AG09319 (cell line): ENCODE data around the gene TDRD15.
"Not testable (repeated sequence)": the region's sequence is repeated elsewhere in the genome, so short reads cannot be mapped to it uniquely, and the experiment has no call there.

Experiments used
- DNase-seq: peaks from one replicate; pipeline ENCODE4 v3.0.0-alpha.2; 2010; ENCODE audit warnings: low read depth; ENCODE audit errors: extremely low read depth
- TF ChIP-seq, protein P1 (sequence below): IDR thresholded peaks from 2 replicates; pipeline ENCODE4 v1.5.1; 2011; ENCODE audit warnings: low read depth, mild to moderate bottlenecking, inconsistent platforms, low read length, moderate library complexity

The TDRD15 gene

DNA sequence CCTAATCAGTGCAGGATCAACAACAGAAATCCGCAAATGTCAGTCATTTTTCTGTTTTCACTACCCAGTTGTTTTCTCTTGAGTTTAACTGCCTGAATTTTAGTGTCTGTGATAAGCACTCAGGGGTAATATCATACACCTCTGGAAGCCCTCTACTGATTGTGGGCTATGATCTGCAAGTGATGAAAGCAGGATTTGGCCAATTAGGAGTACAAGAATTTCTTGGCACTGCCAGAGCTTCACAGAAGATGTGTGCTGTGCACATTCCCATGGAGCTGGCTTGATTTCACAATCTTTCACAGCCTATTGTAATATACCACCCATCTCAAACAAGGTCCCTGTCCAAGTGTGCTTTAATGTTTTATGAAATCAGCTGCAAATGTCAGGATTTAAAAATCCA lies 27.3 kb upstream of the TDRD15 start:
- DNase-seq = no peak
- TF ChIP-seq, protein P1, sequence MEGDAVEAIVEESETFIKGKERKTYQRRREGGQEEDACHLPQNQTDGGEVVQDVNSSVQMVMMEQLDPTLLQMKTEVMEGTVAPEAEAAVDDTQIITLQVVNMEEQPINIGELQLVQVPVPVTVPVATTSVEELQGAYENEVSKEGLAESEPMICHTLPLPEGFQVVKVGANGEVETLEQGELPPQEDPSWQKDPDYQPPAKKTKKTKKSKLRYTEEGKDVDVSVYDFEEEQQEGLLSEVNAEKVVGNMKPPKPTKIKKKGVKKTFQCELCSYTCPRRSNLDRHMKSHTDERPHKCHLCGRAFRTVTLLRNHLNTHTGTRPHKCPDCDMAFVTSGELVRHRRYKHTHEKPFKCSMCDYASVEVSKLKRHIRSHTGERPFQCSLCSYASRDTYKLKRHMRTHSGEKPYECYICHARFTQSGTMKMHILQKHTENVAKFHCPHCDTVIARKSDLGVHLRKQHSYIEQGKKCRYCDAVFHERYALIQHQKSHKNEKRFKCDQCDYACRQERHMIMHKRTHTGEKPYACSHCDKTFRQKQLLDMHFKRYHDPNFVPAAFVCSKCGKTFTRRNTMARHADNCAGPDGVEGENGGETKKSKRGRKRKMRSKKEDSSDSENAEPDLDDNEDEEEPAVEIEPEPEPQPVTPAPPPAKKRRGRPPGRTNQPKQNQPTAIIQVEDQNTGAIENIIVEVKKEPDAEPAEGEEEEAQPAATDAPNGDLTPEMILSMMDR = no peak

DNA sequence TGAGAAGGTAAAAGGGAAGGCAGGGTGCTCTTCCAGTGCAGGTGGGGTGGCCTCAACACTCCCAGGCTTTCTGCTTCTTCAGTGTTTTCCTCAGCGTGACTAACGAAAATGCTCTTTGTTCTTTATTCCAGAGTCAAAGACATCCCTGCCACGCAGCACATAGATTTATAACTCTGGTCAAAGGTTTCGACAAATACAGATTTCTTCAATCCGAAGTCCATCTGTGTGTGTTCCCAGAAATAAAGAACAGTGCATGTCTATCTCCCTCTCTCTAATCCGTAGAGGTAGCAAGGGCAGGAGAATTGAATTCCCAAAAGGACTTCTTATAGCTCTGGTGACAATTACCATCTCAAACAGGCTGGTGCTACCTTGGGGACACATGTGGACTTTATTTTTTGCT lies 26.4 kb upstream of the TDRD15 start:
- TF ChIP-seq, protein P1 = no peak
- DNase-seq = no peak

DNA sequence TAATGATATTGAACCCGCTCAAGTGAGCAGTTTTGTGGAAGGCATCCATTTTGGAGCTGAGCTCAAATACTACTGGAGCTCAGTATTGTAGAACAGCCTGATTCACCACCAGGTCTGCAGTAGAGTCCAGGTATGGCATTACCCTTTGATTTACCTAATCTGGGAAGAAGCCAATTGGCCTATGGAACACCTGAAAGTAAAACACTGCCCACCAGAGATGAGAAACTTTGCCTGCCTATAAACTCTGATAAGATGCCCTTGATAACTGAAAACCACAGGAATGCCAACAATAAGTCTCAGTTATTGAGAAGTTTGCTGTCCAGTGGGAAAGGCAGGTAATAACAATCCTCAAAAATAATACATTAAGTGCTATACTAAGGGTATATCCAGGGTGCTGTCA lies 25.5 kb upstream of the TDRD15 start:
- no peak for DNase-seq
- TF ChIP-seq, protein P1 = no peak

DNA sequence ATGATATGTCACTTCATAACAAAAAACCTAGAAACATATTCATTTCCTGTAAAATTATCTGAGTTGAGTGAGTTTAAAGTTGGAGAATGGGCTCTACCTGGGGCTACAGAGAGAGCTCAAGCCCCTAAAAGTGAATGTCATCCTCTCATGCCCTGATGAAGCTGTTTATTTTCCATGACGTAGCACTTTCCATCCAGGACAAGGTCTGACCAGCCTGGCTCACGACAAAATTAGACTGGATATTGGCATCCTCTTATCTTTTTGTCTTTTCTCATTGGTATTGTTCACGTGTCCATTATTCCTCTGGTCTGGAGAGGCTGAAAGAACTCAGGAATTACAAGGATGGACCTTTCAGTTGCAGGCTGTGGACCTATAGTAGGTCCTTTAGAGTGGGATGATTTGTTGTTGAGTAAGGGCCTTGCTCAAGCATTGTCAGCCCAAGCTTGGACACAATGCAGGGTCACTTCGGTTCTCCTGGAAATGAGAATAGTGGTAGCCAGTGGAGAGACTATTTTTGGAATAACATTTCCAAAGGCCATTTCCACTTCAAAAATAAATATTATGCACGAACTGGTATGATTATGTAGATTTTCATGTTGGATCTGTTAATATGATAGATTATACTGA lies 24.4 kb upstream of the TDRD15 start:
- DNase-seq = no peak
- TF ChIP-seq, protein P1 = no peak

DNA sequence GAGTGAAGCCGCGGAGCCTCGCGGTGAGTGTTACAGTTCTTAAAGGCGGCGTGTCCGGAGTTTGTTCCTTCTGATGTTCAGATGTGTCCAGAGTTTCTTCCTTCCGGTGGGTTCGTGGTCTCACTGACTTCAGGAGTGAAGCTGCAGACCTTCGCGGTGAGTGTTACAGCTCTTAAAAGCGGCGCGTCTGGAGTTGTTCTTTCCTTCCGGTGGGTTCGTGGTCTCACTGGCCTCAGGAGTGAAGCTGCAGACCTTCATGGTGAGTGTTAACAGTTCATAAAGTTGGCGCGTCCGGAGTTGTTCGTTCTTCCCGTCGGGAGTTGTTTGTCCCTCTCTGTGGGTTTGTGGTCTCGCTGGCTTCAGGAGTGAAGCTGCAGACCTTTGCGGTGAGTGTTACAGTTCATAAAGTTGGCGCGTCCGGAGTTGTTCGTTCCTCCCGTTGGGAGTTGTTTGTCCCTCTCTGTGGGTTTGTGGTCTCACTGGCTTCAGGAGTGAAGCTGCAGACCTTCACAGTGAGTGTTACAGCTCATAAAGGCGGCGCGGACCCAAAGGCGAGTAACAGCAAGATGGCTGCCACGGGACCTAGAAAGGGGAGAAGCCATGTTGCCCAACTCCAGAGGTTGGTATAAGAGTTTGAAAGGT lies 22.1 kb upstream of the TDRD15 start:
- DNase-seq = not testable (repeated sequence)

DNA sequence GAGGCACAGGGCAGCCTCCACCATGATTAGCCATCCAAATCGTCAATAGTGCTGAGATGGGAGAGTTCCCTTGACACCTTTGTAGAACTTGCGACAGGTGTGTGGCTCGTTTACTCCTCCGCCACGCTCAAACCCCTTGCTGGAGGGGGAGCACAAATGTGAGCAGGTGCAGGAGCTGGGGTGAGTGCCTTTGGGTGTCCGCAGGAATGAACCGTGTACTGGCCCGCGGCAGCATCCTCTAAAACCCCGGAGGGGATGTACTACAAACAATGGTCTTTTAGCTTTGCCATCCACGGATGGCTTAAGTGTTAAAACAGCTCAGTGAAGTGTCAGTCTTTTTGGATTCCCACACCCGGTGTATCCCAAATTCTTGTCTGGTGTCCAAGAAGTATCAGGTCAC lies 21.4 kb upstream of the TDRD15 start:
- no peak for DNase-seq
- TF ChIP-seq, protein P1 = no peak

DNA sequence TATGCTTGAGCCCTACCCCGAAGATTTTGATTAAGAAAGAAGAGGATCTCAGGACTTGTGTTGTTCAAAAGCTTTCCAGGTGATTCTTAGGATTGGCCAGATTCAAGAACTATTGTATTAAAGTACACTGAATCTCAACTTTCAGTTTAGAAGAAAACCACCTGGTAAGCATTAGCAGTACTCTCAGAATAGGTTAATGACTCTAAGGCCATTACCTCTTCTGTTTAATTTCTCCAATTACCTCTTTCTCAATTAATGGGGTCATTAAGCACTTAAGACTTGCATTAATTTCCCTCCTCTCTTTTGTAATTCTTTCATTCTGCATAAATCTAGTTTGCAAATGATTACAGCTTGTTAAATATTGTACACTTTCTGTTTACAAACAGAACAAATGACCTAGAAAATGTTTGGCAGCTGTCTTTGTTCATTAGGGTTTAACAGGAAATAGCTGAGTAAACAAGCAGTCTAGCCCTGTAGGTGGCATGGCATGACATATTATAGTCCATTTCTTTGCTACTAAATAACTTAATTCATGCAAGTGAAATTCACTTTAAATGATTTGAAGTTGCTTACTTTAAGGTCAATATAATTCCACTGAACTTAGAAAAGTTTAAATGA lies 20.4 kb upstream of the TDRD15 start:
- TF ChIP-seq, protein P1 = no peak
- no peak for DNase-seq
